Esophagus squamous epithelium (tissue), 4 donors: ENCODE data around the gene SULT1C3.

ENCODE experiments used
- CTCF ChIP-seq, 6 experiments: fragments of 450-650 bp in 4 of 6; fragments of 200-600 bp in 2 of 6; sonication (generic) in 2 of 6; IDR thresholded peaks; one replicate each; pipeline ENCODE4 v1.5.1; 2016 to 2019; ENCODE audit warnings: antibody characterized with exemption in 6 of 6, mild to moderate bottlenecking in 4 of 6, moderate library complexity in 4 of 6
- POLR2A ChIP-seq, 4 donors: fragments of 450-650 bp; IDR thresholded peaks; one replicate each; pipeline ENCODE4 v1.6.1; 2017; ENCODE audit warnings: antibody characterized with exemption in 4 of 4, mild to moderate bottlenecking in 4 of 4, moderate library complexity in 3 of 4

DNA sequence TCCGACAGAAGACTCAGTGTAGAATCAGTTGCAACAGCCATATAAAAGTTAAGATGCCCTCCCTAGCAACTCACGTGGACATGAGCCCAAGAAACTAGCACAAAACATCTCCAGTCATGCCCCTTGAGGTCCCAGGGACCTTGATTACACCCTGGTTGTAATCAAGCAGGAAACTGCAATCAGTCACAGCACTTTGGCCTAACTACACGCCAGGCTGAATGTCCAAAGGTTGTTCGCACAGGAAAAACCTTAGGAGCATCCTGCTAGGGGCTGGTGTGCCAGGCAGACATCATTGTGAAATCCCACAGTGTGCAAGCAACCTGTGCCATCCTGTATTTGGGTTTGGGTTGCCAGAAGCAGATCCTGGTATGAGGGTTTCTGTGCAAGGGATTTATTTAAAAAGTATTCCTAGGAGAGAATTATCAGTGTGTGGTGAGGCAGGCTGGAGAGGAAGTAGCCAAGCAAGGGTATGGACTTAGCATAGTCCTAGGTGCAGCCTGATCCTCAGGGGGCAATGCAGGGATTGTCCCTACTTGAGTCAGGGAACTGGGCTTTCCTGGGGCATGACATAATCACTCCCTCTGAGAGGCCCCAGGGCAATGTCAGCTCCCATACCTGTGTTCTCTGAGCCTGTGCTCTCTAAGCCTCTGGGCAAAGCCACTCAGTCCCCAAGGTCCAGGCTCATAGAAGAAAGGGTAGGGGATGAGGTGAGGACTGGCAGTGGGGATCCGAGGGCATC lies 31.2 kb downstream of the SULT1C3 start:
- TF ChIP-seq CTCF (IDR thresholded peaks at IDR 0.05) (no peak), POLR2A (IDR thresholded peaks at IDR 0.05) (no peak)
